Smooth muscle cell (in vitro differentiated cells): ENCODE measurements around the gene RLF. TPM values are rescaled to one million over a fixed set of nuclear protein-coding genes. Genes with fewer than 3 reads are reported as not detected.
"Not testable (repeated sequence)": the region's sequence is repeated elsewhere in the genome, so short reads cannot be mapped to it uniquely, and the experiment has no call there.

Source experiments
- DNase-seq: peaks from one replicate; lab custom pipeline; 2025; ENCODE audit not compliant: unreplicated experiment; lab: John Stamatoyannopoulos, UW
- H2AFZ ChIP-seq: fragments of 200-600 bp; sonication (generic); 2 replicates; pipeline ENCODE4 v1.6.0; 2016; ENCODE audit warnings: antibody characterized with exemption, low read depth, mild to moderate bottlenecking
- H3F3A ChIP-seq: fragments of 200-600 bp; sonication (generic); 2 replicates; pipeline ENCODE4 v1.6.0; 2017; ENCODE audit warnings: antibody characterized with exemption, low read depth
- H3K27ac ChIP-seq: fragments of 200-600 bp; sonication (generic); 2 replicates; pipeline ENCODE4 v1.5.1; 2016; ENCODE audit warnings: low read depth, mild to moderate bottlenecking
- H3K27me3 ChIP-seq: fragments of 200-600 bp; sonication (generic); 2 replicates; pipeline ENCODE4 v1.6.1; 2016; ENCODE audit warnings: low read depth, mild to moderate bottlenecking
- H3K36me3 ChIP-seq: fragments of 200-600 bp; sonication (generic); 2 replicates; pipeline ENCODE4 v1.5.1; 2016; ENCODE audit warnings: low read depth
- H3K4me1 ChIP-seq: fragments of 200-600 bp; sonication (generic); 2 replicates; pipeline ENCODE4 v1.5.1; 2016; ENCODE audit warnings: low read depth
- H3K4me2 ChIP-seq: fragments of 200-600 bp; sonication (generic); 2 replicates; pipeline ENCODE4 v1.6.0; 2016; ENCODE audit warnings: mild to moderate bottlenecking
- H3K4me3 ChIP-seq: fragments of 200-600 bp; sonication (generic); 2 replicates; pipeline ENCODE4 v1.5.1; 2016; ENCODE audit warnings: mild to moderate bottlenecking
- H3K79me2 ChIP-seq: fragments of 200-600 bp; sonication (generic); 2 replicates; pipeline ENCODE4 v1.6.0; 2016; ENCODE audit warnings: low read depth, mild to moderate bottlenecking
- H3K9ac ChIP-seq: fragments of 200-600 bp; sonication (generic); 2 replicates; pipeline ENCODE4 v1.6.0; 2016; ENCODE audit warnings: low read depth
- H3K9me3 ChIP-seq: fragments of 200-600 bp; sonication (generic); replicated peaks from 2 replicates; pipeline ENCODE4 v1.5.1; 2016; ENCODE audit warnings: low read depth
- H4K20me1 ChIP-seq: fragments of 200-600 bp; sonication (generic); 2 replicates; pipeline ENCODE4 v1.6.0; 2016; ENCODE audit warnings: low read depth
- CTCF ChIP-seq: fragments of 200-600 bp; sonication (generic); IDR thresholded peaks from 2 replicates; pipeline ENCODE4 v1.5.1; 2017; ENCODE audit warnings: borderline replicate concordance, mild to moderate bottlenecking, antibody characterized with exemption; ENCODE audit not compliant: insufficient read depth, poor library complexity, severe bottlenecking
- whole genome bisulfite sequencing: methylation state at CpG from one replicate; pipeline ENCODE4 v1.1.7; 2016; ENCODE audit warnings: low lambda C conversion rate; 5-methylcytosine and 5-hydroxymethylcytosine counted together
- polyA plus RNA-seq: library from polyadenylated mRNA; unstranded; fragments of >200 nt; fragmentation: Nextera tagmentation; extraction: Ambion mirVana; gene quantifications from 2 replicates; pipeline ENCODE4 v1.2.1, GENCODE V29; 2016
- total RNA-seq: library from RNA; depleted of rRNA; stranded (reverse); fragments of >200 nt; gene quantifications from 2 replicates; pipeline ENCODE4 v1.2.3, GENCODE V29; 2014

The RLF gene
- total and polyA plus RNA-seq, 2 experiments from 2014 or later, result 8.2 to 35.2 TPM

GRCh38 chr1:40187399-40187798, 26.2 kb downstream of the RLF start:
- Histone ChIP-seq H4K20me1 (peaks cover 97% of the 10 kb centered on the region), H3K36me3 (peaks cover 14% of the 10 kb centered on the region), H3F3A (peaks cover 5% of the 10 kb centered on the region), H3K4me3 (no peak overlapping the region), H2AFZ (no peak overlapping the region), H3K9ac (peak overlapping the region; percentile 23), H3K4me1 (no peaks in the 10 kb centered on the region), H3K79me2 (peaks cover 93% of the 10 kb centered on the region), H3K4me2 (peak overlapping the region; percentile 63), H3K27me3 (no peaks in the 10 kb centered on the region), H3K27ac (peak overlapping the region; percentile 81), H3K9me3 (no peaks in the 10 kb centered on the region)
- no peak for TF ChIP-seq CTCF
- WGBS, result 58% methylated on average over 1 of the region's 1 CpG
- DNase-seq, result no peak

- not testable (repeated sequence) for H3K4me3 ChIP-seq, H2AFZ ChIP-seq, H3K4me1 ChIP-seq, H3K9me3 ChIP-seq, H3F3A ChIP-seq, H3K9ac ChIP-seq, H3K4me2 ChIP-seq, H3K27me3 ChIP-seq, H3K27ac ChIP-seq, DNase-seq
- H3K36me3 ChIP-seq, result peaks cover 26% of the 10 kb centered on the region
- 94% methylated on average over 6 of the region's 6 CpGs for WGBS
- H3K79me2 ChIP-seq, result peaks cover 43% of the 10 kb centered on the region
- H4K20me1 ChIP-seq, result peaks cover 77% of the 10 kb centered on the region
Measured at GRCh38 chr1:40194639-40195038, 33.5 kb downstream of the RLF start.

GRCh38 chr1:40197656-40198055, 36.5 kb downstream of the RLF start:
- Histone ChIP-seq H3K9me3 (no peaks in the 10 kb centered on the region), H3K4me1 (no peaks in the 10 kb centered on the region), H3K27me3 (no peaks in the 10 kb centered on the region), H2AFZ (no peak overlapping the region), H3K4me3 (no peak overlapping the region), H4K20me1 (peaks cover 68% of the 10 kb centered on the region), H3K79me2 (peaks cover 23% of the 10 kb centered on the region), H3K27ac (no peak overlapping the region), H3K9ac (no peak overlapping the region), H3K4me2 (no peak overlapping the region), H3K36me3 (peaks cover 15% of the 10 kb centered on the region), H3F3A (no peaks in the 10 kb centered on the region)
- no peak for TF ChIP-seq CTCF
- DNase-seq, result no peak
- 100% methylated on average over 1 of the region's 1 CpG for WGBS

- no peak for TF ChIP-seq CTCF
- no peak for DNase-seq
- peaks cover 11% of the 10 kb centered on the region for H3K36me3 ChIP-seq
- H3K4me2 ChIP-seq, result no peak overlapping the region
- H4K20me1 ChIP-seq, result peaks cover 67% of the 10 kb centered on the region
- no peak overlapping the region for H3K9ac ChIP-seq
- no peaks in the 10 kb centered on the region for H3F3A ChIP-seq
- 97% methylated on average over 3 of the region's 3 CpGs for WGBS
- peaks cover 21% of the 10 kb centered on the region for H3K79me2 ChIP-seq
- H3K4me3 ChIP-seq, result no peak overlapping the region
- H3K27ac ChIP-seq, result no peak overlapping the region
- no peaks in the 10 kb centered on the region for H3K9me3 ChIP-seq
- no peaks in the 10 kb centered on the region for H3K27me3 ChIP-seq
- H3K4me1 ChIP-seq, result no peaks in the 10 kb centered on the region
- H2AFZ ChIP-seq, result no peak overlapping the region
Measured at GRCh38 chr1:40199126-40199525, 37.9 kb downstream of the RLF start.
